EL (cell line): ENCODE data around the gene PARD3.
"Not testable (repeated sequence)": the region's sequence is repeated elsewhere in the genome, so short reads cannot be mapped to it uniquely, and the experiment has no call there.

Experiments used
- DNase-seq: peaks from one replicate; pipeline ENCODE4 v3.0.0-alpha.2; 2016

Gene PARD3

DNA sequence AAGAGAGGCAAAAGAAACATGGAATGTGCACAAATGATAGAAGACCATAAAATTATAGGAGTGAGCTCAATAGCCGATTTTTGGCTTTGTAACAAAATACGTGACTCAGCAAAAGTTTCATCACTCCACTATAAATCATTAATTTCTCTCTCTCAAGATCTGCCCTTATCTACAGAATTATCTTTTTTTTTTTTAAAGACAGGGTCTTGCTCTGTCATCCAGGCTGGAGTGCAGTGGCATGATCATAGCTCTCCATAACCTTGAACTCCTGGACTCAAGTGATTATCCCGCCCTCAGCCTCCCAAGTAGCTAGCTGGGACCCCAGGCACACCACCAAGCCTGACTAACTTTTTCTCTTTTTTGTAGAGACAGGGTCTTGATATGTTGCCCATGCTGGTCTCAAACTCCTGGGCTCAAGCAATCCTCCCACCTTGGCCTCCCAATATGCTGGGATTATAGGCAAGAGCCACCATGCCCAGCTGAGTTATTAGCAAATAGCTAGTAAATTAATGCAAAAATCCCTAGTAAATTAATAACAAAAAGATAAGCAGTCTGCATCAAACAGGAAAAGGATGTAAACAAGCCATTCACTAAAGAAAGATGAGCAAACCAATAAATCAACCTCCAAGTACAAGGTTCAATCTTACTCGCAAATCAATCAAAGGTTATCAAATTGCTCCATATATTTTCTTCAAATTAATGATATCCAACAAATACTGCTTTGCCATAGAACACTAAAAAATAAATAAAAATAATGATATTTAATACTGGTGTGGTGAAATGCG lies 450.7 kb downstream of the PARD3 start:
- peak; percentile 53 for DNase-seq

DNA sequence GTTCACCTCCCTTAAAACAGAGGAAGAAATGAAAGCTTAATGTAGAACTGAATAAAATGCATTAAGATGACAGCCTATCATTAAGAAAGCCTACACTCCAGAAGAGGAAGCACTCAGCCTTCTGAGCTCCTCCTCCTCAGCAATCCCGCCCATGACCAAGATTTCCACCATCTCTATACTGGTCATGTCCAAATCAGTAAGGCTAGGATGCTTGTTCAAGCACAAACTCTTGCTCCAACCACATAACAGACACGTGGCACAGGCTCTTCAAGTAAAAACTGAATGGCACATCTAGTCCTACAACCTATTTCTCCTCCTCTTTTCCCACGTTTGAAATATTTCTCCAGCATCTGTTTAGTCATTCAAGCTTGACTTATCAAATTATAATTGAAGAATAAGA lies 454.1 kb downstream of the PARD3 start:
- no peak for DNase-seq

DNA sequence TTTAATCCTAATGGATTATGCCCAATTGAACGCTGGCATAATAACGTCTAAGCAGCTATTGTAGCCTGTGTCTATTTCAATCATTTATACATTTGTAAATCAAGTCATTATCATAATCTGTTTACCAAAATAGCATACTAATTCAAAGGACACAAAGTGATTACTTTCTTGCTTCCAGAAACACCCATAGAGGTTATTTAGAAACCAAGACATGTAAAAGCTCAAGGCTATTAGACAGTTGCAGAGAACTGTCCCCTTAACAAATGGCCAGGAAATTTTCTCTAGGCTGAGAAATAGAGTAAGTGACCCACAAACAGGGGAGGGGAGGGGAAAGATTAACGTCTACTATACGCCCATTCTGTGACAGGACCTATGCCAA lies 455.7 kb downstream of the PARD3 start:
- DNase-seq: no peak

DNA sequence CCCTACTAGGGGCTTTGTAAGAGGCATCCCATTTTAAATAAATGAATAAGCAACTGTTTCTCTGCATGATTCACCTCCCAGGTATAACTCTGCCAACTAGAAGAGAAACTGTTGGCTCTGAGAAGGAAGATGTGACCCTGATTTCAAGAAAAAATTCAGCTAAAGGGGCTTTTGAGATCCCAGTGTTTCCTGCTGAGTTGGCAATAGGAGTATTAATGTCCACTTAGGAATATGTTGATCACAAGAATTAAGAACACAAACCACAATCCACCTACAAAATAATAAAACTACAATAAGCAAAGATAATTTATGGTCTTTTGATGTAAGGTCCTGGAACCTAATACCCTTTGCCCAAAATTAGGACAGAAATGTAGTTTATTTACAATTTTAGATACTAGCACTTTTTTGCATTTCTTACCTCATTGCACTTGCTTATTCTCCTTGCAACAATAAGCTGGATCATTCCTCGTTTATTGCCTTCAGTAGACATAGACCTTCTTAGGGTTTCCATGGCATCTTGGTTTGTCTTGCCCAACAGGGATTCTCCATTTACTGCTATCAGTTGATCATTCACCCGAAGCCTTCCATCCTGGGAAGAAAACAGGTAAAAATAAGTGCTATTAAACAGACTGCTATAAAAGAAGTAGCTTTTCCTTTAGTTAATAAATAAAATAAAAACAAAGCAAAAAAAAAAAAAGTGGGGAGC lies 456.2 kb downstream of the PARD3 start:
- DNase-seq: no peak

DNA sequence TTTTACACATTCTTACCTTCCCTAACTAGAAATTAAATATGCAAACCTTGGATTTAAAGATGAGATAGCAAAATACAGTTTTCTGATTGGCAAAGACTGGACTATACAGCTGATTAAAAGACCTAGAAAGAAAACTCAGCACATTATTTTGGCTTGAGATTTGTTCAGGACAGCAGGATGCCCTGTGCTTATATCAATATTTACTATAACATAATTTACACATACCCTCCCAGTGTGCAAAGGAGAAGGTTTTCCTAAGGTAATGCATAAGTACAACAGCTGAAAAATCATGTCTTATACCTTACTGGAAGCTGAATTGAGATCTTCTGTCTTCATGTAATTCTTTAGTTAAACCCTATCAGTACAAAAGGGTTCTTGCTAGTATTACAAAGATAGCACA lies 458.6 kb downstream of the PARD3 start:
- DNase-seq: no peak

DNA sequence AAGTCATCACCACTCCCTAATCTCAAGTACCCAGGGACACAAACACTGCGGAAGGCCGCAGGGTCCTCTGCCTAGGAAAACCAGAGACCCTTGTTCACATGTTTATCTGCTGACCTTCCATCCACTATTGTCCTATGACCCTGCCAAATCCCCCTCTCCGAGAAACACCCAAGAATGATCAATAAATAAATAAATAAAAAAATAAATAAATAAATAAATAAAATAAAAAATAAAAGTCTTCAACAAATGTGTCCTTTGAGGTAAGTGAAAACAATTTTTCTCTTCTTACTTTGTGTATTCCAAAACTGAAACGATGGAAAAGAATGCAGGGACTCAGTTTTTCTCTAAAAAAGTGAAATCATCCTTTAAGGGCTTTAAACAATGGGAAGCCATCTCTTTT lies 461.6 kb downstream of the PARD3 start:
- not testable (repeated sequence) for DNase-seq

DNA sequence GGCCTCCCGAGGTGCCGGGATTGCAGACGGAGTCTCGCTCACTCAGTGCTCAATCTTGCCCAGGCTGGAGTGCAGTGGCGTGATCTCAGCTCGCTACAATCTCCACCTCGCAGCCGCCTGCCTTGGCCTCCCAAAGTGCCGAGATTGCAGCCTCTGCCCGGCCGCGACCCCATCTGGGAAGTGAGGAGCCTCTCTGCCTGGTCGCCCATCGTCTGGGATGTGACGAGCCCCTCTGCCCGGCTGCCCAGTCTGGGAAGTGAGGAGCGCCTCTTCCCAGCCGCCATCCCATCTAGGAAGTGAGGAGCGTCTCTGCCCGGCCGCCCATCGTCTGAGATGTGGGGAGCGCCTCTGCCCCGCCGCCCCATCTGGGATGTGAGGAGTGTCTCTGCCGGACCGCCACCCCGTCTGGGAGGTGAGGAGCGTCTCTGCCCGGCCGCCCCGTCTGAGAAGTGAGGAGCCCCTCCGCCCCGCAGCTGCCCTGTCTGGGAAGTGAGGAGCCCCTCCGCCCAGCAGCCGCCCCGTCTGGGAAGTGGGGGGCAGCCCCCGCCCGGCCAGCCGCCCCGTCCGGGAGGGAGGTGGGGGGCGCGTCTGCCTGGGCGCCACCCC lies 462.4 kb downstream of the PARD3 start:
- not testable (repeated sequence) for DNase-seq

DNA sequence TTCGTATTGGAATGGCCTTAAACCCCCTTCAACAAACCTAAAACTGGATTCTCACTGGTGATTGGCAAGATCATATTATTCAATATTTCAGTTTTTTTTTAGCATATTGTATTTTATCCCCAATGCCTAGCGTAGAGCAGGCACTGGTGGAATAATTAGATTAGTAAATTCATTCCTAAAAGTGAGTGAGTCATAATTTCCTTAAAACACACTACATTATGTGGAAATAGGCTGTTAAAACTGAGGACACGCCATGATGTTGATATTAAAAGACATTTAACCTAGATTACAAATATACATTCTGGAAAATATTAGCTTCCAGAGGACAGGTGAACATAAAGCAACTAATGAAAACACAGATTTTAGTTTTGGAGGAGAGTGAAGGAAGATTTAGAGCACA lies 463.9 kb downstream of the PARD3 start:
- no peak for DNase-seq

DNA sequence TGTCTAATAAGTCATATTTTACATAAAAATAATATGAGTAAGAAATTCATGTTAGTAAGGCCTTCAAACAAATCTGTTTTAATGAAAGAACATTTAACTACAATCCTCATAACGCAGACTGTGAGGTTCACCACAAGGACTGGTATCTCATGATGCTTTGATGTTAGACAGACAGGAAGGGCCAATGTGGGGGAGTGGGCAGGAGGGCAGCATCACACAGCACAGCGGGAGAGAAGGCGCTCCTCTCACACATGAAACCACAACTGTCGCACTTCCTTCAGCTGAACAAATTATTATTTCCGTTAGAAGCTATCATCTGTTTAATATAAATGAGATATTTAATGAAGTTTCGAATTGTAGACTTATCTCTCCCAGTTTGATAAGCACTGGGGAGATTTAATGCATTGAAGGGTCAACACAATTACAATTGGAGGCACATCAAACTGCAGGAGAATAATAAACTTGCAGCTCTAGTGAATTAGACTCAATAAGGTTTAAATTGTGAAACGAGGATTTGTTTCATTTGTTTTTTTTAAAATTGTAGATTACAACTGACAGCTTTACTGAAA lies 466.1 kb downstream of the PARD3 start:
- no peak for DNase-seq

DNA sequence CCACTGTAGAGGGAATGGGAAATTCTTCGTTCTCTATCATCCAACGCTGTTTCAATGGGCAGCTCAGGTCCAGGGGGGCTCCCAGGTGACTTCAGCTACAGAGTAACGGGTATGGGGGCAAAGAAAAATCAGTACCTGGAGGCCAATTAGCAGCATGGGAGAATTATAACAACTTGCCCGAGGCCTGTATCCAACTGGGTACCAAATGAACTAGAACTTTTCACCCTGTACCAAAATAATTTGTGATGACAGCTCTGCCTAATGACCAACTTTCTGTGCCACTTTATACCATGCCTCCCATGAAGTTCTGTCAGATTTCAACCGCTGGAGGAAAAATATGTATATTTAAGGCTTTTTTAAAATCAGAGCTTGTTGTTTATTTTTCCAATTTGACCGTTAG lies 467.1 kb downstream of the PARD3 start:
- DNase-seq: no peak

DNA sequence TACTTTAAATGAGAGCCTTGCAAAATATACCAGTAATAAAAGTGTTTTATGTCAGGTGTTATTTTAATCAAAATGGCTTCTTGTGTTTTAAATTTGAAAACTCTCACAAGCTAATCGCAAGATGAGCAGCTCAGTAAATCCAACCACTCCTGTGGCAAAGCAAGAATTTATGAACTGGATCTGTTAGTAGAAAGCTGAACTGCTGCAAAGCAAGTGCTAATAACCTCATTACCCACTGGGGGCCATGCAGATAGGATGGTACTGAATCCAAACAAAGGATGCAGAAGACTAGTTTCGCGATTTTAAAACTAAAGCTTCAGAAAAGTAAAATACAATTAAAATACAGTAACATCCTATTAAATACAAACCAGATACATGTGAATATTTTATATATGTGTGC lies 468.0 kb downstream of the PARD3 start:
- DNase-seq: no peak

DNA sequence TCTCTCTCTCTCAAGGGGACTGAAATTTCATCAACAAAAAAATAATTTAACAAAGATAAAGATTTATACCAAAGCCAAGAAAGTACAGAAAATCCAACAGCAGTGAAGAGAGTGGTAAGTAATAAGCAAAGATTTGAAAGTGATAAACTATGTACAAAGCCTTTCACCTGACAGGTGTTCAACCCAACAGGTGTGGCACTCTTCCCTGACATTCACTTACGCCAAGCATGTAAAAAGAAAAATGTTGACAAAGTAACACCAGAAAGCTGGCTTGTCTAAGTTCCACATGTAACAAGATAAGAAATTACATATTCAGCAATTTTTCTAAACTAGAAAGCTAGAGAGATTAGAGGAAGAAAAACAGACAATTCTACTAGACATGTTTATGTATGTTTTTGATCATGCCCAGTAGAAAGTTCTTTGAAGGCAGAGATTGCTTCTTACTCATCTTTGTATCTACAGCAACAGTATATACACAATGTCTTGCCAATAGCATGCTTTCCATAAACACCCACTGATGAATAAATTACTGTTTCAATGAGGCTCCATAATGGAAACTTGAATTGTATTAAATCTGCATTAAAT lies 468.5 kb downstream of the PARD3 start:
- DNase-seq: no peak

DNA sequence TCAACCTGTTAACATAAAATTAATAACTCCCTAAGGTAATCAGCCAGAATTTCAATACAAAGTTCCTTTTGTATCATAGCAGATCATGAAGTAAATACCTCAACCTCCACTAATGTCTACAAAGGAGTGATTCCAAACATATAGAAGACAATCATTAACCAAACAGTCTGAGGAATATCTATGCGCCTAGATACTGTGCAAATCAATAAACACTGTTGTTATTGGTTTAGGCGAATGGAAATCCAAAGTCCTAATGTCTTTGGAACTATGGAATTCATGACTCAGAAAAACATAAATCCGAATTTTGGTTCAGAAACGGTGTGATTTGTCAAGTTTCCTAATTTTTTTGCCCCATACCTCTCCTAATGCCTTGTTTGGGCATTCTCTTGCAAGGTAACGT lies 469.7 kb downstream of the PARD3 start:
- no peak for DNase-seq

DNA sequence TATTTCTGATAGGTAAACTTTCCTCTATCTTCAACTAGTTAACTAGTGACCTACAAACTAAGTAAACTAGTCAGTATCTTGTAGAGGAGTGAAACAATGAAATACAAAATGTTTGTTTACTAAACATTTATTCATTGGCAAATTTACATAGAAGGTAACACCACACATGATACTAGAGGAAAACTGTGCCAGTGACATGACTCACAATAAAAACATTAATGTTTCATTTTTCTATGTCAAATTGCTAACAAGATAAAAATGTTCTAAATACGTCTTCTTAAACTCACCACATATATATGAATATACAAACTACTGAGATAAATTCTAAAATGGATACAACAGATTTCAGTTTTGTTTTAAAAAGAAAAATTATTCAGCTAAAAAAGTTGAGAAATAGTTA lies 471.3 kb downstream of the PARD3 start:
- peak; percentile 51 for DNase-seq

DNA sequence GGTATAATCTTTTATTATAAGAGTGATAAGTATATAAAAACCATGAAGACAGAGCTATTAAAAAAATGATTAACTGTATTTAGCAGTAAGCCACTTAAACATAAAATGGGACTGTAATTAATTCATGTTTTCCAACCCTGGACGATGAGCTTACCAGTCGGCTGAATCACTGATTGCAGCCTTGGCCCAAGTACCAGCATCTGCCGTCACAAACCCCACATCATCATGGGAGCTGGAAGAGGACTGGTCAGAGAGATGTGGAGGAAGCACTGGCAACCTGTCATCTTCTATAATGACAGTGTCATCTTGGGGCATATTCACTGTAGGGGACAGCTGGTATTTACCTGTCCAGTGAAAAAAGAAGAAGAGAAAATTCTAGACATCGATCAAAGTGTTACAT lies 473.6 kb downstream of the PARD3 start:
- no peak for DNase-seq

DNA sequence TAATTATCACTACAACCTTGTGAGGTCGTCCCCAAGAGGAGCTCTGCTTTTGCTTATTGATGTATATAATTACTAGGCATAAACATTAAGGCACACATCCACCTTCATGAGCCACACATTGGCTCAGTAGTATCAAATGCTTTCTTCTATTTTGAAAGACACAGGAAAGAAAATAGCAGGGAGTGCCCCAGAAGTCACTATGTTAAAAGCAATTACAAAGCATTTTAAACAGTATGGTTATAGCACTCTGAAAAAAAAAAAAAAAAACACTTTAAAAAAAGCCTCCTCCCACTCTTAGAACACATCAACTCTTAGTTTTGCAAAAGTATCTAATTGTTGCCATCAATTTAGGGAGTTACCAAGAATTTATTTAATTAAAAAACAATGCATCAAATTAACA lies 474.2 kb downstream of the PARD3 start:
- no peak for DNase-seq

DNA sequence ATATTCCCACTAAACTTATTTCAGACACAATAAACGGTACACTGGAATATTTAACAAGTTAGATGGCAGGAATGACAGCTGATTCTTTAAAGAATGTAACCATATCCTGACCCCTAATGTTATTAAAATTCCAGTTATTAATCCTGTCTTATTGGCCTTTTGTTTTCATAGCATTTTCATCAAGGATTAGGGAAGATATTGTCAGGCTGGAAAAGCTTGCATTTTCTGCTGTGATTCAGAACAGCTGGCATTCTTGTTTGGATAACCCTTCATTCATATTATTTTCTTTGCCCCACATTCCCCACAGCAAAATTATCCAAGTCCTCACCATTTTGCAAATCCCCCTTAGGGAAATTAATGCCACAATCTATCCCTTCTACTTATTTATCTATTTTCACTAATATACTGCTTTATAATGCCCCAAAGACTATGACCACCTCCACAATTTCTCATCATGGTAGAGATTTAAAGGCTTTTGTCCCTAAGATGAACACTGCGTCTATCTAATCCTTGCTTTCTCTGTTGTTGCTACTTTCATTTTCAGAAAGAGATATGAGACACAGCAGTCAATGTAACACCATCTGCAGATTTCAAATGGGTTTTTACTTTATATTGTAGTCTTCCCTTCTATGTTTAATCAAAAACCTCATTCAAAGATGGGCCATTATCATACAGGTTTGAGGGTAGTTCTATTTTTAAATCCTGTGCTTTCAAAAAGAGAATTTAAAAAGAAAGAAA lies 475.1 kb downstream of the PARD3 start:
- DNase-seq: no peak

DNA sequence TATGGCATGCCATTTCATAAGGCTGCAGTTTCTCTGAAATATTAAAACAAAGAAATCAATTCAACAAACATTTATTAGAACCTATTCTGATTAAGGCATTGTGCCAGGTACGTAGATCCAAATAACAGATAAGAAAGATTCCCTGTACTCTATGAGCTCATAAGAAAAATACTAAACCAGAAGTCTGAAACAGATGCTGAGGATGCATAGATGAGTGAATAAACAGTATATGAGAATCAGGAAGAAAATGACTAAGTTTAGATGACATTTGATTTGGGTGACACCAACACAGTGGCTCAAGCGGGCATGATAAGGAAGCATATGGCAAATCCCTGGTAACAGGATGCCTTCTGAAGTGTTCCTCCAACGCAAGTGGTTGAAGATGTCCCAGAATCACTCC lies 477.2 kb downstream of the PARD3 start:
- DNase-seq: no peak

DNA sequence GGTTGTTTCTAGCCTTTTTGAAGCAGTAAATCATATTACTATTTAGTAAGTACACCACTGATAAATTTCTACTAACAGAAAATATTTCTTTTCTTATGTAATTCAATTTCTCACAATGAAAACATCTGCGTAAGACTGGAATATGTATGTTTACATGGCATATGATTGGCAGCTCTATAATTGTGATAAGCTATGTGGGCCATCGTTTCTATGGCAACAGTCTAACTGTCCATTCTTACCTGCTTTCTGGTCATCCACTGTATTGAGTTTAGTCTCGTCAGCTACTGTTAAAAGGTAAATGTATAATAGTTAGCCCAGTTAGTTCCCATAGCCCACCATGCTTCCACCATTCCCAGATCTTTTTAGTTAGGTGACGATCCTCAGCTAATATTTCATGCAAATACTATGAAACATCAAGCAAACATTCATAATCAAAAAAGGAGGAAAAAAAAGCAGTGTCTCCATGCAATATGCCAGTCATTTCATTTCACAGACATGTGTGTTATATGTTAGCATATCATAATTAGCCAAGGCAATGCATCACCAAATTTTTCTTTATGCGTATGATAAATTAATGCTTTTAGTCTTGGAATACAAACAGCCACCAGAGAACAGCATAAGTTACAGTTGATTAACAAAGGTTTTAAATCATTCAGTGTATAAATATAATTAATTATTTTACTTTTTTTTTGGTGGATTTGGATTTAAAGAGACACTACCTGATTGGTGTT lies 479.0 kb downstream of the PARD3 start:
- no peak for DNase-seq

DNA sequence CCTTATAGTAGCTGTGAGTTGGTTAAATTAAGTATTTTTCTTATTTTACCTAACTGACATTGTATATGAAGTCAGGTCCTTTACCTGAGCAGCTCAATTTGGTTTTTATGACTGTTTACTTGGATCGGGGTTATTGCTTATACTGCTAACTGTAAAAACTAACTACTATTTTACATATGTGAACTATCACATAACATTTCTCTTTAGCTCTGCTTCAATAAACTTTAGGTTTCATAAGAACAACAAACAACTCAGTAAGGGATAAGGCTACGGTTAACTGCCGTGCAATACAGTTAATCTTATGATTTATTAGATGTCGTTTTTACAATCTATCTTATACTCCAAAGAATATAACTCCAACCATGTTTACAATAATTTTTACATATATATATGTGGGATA lies 480.2 kb downstream of the PARD3 start:
- no peak for DNase-seq

DNA sequence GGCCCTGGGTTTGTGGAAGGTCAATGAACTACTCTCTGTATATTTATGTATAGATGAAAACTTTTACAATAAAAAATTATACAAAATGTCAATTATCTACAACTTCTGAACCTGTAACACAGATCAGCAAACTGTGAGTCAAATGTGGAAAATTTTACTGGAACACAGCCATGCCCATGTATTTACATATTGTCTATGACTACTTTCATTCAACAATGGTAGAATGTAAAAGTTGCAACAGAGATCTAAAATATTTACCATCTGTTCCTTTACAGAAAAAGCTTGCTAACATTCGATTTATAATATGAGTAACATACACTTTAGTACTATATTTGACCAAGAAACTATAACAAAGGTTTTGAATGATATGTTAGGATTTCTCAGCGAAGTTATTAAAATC lies 481.6 kb downstream of the PARD3 start:
- peak; percentile 34 for DNase-seq

DNA sequence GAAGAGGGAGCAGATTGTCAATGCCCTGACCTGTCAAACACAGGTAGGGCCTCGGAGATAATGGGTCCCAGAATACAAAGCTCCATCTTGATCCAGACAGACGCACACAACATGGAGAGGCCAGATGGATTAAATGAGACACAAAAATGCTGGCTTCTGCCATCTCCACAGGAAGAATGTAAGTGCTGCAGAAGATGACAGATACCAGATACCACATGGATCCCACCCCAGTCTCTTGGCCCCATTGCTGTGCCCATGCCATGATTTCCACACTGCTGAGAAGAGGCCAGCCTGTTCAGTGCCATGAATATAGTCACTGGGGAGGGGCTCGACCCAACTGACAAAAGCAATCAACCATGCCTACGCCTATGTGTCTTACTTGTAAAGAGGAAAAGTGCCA lies 487.9 kb downstream of the PARD3 start:
- DNase-seq: no peak
